K562 (cell line): ENCODE measurements around the gene PLP2. TPM values are rescaled to one million over a fixed set of nuclear protein-coding genes. Genes with fewer than 3 reads are reported as not detected.

Experiments
- CCNT2 ChIP-seq: IDR thresholded peaks from 2 replicates; pipeline ENCODE4 v1.6.1; 2011; ENCODE audit warnings: borderline replicate concordance, low read depth, mild to moderate bottlenecking, moderate library complexity, mixed read lengths, low read length; ENCODE audit not compliant: insufficient read length; ENCODE audit errors: extremely low read depth
- CUX1 ChIP-seq: fragments of 200-800 bp; sonication (Bioruptor generic); IDR thresholded peaks from 2 replicates; pipeline ENCODE4 v1.6.1; 2016; ENCODE audit warnings: missing genetic modification characterization, missing compliant biosample characterization
- ELF1 ChIP-seq: fragments of 200-800 bp; sonication (Bioruptor generic); IDR thresholded peaks from 2 replicates; pipeline ENCODE4 v1.6.1; 2016; ENCODE audit warnings: missing genetic modification characterization, missing compliant biosample characterization
- FOXK2 ChIP-seq, 2 experiments: fragments of 450-650 bp; IDR thresholded peaks in 1 of 2; conservative IDR thresholded peaks in 1 of 2; 2 replicates each; pipeline ENCODE4 v1.6.1; 2016; ENCODE audit warnings: low read depth in 2 of 2, mild to moderate bottlenecking in 1 of 2
- GABPA ChIP-seq: fragments of 200-800 bp; sonication (Bioruptor generic); conservative IDR thresholded peaks from 2 replicates; pipeline ENCODE4 v1.6.1; 2016; ENCODE audit warnings: low read depth, missing genetic modification characterization, missing compliant biosample characterization
- GTF2B ChIP-seq: IDR thresholded peaks from 2 replicates; pipeline ENCODE4 v1.6.1; 2011; ENCODE audit not compliant: insufficient read length; ENCODE audit errors: extremely low read depth
- JUN ChIP-seq, 2 experiments: sonication (generic) in 1 of 2; formaldehyde crosslinking in 1 of 2; IDR thresholded peaks; 2 replicates each; pipeline versions ENCODE4 v1.6.1 to v1.8.0; 2012 to 2022; ENCODE audit warnings: borderline replicate concordance in 2 of 2, mild to moderate bottlenecking in 2 of 2, improper control_type of control experiment in 1 of 2, low read depth in 1 of 2, low read length in 1 of 2, missing genetic modification reagents in 1 of 2
- KDM2B ChIP-seq: fragments of 250-450 bp; sonication (Bioruptor Pico); IDR thresholded peaks from 2 replicates; pipeline ENCODE4 v1.8.0; 2021; ENCODE audit warnings: mild to moderate bottlenecking, moderate library complexity
- MBD1 ChIP-seq: fragments of 250-450 bp; sonication (Bioruptor Pico); IDR thresholded peaks from 2 replicates; pipeline ENCODE4 v1.8.0; 2022; ENCODE audit warnings: inconsistent platforms
- MLX ChIP-seq, 2 experiments: fragments of 450-650 bp in 1 of 2; sonication (generic) in 1 of 2; formaldehyde crosslinking; conservative IDR thresholded peaks; 2 replicates each; pipeline versions ENCODE4 v1.4.0 to v1.8.1; 2020 to 2022; ENCODE audit warnings: mild to moderate bottlenecking in 1 of 2, missing genetic modification reagents in 1 of 2
- MTA3 ChIP-seq: fragments of 450-650 bp; formaldehyde crosslinking; IDR thresholded peaks from 2 replicates; pipeline ENCODE4 v1.6.1; 2017; ENCODE audit warnings: mild to moderate bottlenecking, borderline replicate concordance
- NFYB ChIP-seq: IDR thresholded peaks from 2 replicates; pipeline ENCODE4 v1.6.1; 2011; ENCODE audit warnings: mild to moderate bottlenecking, moderate library complexity; ENCODE audit not compliant: insufficient read length; ENCODE audit errors: extremely low read depth
- SAP30 ChIP-seq: fragments of 200-600 bp; sonication (generic); IDR thresholded peaks from 2 replicates; pipeline ENCODE4 v1.6.1; 2012; ENCODE audit warnings: borderline replicate concordance, low read depth, mild to moderate bottlenecking, moderate library complexity, low read length, control low read depth, inconsistent platforms; ENCODE audit not compliant: insufficient read depth, poor library complexity, severe bottlenecking
- THRAP3 ChIP-seq: fragments of 450-650 bp; IDR thresholded peaks from 2 replicates; pipeline ENCODE4 v1.6.1; 2016; ENCODE audit warnings: mild to moderate bottlenecking, inconsistent platforms, borderline replicate concordance
- ZFP30 ChIP-seq: fragments of 250-450 bp; sonication (Bioruptor Pico); IDR thresholded peaks from 2 replicates; pipeline ENCODE4 v1.8.0; 2022; ENCODE audit warnings: moderate library complexity, mild to moderate bottlenecking, inconsistent platforms, borderline replicate concordance
- ZNF12 ChIP-seq: sonication (generic); formaldehyde crosslinking; IDR thresholded peaks from 2 replicates; pipeline ENCODE4 v1.4.0; 2020; ENCODE audit warnings: mild to moderate bottlenecking, missing genetic modification reagents
- ZNF140 ChIP-seq: fragments of 250-450 bp; sonication (Bioruptor Pico); IDR thresholded peaks from 2 replicates; pipeline ENCODE4 v1.8.0; 2021; ENCODE audit warnings: moderate library complexity, mild to moderate bottlenecking, inconsistent platforms
- polyA plus RNA-seq, 8 experiments: library from polyadenylated mRNA; depleted of rRNA in 4 of 8; stranded (reverse) in 5 of 8; unstranded in 3 of 8; fragments of >200 nt; fragmentation: Nextera tagmentation in 2 of 8; fragmentation: Illumina TruSeq in 1 of 8; extraction: Ambion mirVana in 2 of 8; extraction: Trizol in 1 of 8; gene quantifications; 2 replicates each; pipeline versions ENCODE4 v1.2.1 to v1.2.3, GENCODE V29; 2011 to 2014; ENCODE audit warnings: inconsistent platforms in 1 of 8, missing spikeins in 1 of 8
- total RNA-seq, 7 experiments: library from RNA; depleted of rRNA in 6 of 7; stranded (reverse); fragments of >200 nt in 6 of 7; fragmentation: Illumina TruSeq in 2 of 7; extraction: Trizol in 2 of 7; gene quantifications; 2 replicates each; pipeline versions ENCODE4 v1.2.1 to v1.2.3, GENCODE V29; 2011 to 2021; ENCODE audit warnings: low replicate concordance in 1 of 7

The PLP2 gene
- total and polyA plus RNA-seq, 9 of the 15 experiments (the other 6 are each of a cell fraction or from before 2014, with no cell fraction given), result 34.7 to 236 (median 112) TPM

- no peak for TF ChIP-seq CCNT2
- TF ChIP-seq GTF2B, result no peak
- TF ChIP-seq ELF1 (tag), result no peak
- no peak for TF ChIP-seq SAP30
- TF ChIP-seq ZNF140 (CRISPR knock-in tag), result no peak
- TF ChIP-seq THRAP3, result no peak
- peak; percentile 87 for TF ChIP-seq GABPA (tag)
- no peak for TF ChIP-seq CUX1 (CRISPR knock-in tag)
- TF ChIP-seq FOXK2 (conservative IDR thresholded peaks at IDR 0.05 in 1 of 2, IDR thresholded peaks at IDR 0.05 in 1 of 2; ENCODE audit: low read depth in 2 of 2), result peak; percentile 50 to 80
- TF ChIP-seq MBD1 (CRISPR knock-in tag), result no peak
- TF ChIP-seq ZFP30 (CRISPR knock-in tag), result no peak
- TF ChIP-seq KDM2B, result no peak
- no peak for TF ChIP-seq JUN (IDR thresholded peaks at IDR 0.05; ENCODE audit: borderline replicate concordance, low read depth, low read length)
- no peak for TF ChIP-seq JUN (CRISPR knock-in tag; IDR thresholded peaks at IDR 0.05; ENCODE audit: borderline replicate concordance)
- peak; percentile 50; the same call in 1 of the 2 replicates for TF ChIP-seq MTA3
- peak; percentile 83 for TF ChIP-seq NFYB
- TF ChIP-seq ZNF12, result no peak
- TF ChIP-seq MLX (CRISPR knock-in tag; conservative IDR thresholded peaks at IDR 0.05), result no peak
These were observed 19.3 kb downstream of the PLP2 start (continued) for GRCh38 chrX:49190821-49191573.
